Activated CD4-positive, alpha-beta memory T cell treated with anti-CD3 and anti-CD28 coated beads for 36 hours (primary cell): ENCODE data around the gene EPHA7. TPM values are rescaled to one million over a fixed set of nuclear protein-coding genes. Genes with fewer than 3 reads are reported as not detected.

Source experiments
- CTCF ChIA-PET: fragments of 350-600 bp; sonication (Branson Sonifier 250); formaldehyde crosslinking; loops from one replicate; lab custom pipeline; 2021; ENCODE audit warnings: antibody characterized with exemption, inconsistent platforms; lab: Charles Lee
- POLR2A ChIA-PET: fragments of 350-600 bp; sonication (Branson Sonifier 250); formaldehyde crosslinking; loops from one replicate; lab custom pipeline; 2021; ENCODE audit warnings: antibody characterized with exemption; lab: Charles Lee
- DNase-seq: peaks from one replicate; pipeline ENCODE4 v3.0.0-alpha.2; 2020
- H3K27ac Mint-ChIP-seq: one replicate; pipeline ENCODE4 v1.8.0; 2021; ENCODE audit warnings: mixed read lengths
- H3K27me3 Mint-ChIP-seq: one replicate; pipeline ENCODE4 v1.8.0; 2021; ENCODE audit warnings: mixed read lengths
- H3K36me3 Mint-ChIP-seq: one replicate; pipeline ENCODE4 v1.8.0; 2021; ENCODE audit warnings: mixed read lengths
- H3K4me1 Mint-ChIP-seq: one replicate; pipeline ENCODE4 v1.8.0; 2021; ENCODE audit warnings: low read depth, mixed read lengths
- H3K4me3 Mint-ChIP-seq: one replicate; pipeline ENCODE4 v1.8.0; 2021; ENCODE audit warnings: mild to moderate bottlenecking, mixed read lengths
- H3K9me3 Mint-ChIP-seq: one replicate; pipeline ENCODE4 v1.8.0; 2021; ENCODE audit warnings: mixed read lengths
- intact Hi-C: fragments of 100-400 bp; cut with micrococcal nuclease; formaldehyde crosslinking; loops from one replicate; pipeline ENCODE4 v1.15.1; 2023
- total RNA-seq, 2 experiments: library from RNA; stranded (reverse); gene quantifications; one replicate each; pipeline ENCODE4 v1.2.3, GENCODE V29; 2021

EPHA7 gene
- total RNA-seq, 2 experiments from 2014 or later, result not detected

DNA sequence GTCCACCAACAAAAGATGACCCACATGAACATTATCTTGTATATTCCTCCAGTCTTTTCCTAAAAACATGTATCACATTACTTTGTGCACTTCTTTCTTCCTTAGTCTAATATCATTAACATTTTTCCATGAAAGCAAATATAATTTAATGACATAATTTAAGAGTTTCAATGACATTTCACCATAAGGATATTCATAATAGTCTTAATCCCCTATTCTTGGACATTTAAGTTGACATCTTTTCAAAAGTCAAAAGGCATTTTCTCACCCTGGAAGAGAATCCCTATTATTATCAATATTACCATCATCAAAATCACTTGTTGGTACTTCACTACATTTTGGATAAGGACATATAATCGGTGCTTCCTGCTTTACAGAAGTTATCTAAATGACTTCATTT lies 31.3 kb downstream of the EPHA7 start:
- ChIA-PET POLR2A (no interaction called here), CTCF (no interaction called here)
- Mint-ChIP-seq H3K4me1 (no peaks in the 10 kb centered on the region), H3K9me3 (peaks cover 9% of the 10 kb centered on the region), H3K27me3 (no peaks in the 10 kb centered on the region), H3K27ac (no peak overlapping the region), H3K4me3 (no peak overlapping the region), H3K36me3 (no peaks in the 10 kb centered on the region)
- DNase-seq, result no peak
- intact Hi-C loops, result no loop called here

DNA sequence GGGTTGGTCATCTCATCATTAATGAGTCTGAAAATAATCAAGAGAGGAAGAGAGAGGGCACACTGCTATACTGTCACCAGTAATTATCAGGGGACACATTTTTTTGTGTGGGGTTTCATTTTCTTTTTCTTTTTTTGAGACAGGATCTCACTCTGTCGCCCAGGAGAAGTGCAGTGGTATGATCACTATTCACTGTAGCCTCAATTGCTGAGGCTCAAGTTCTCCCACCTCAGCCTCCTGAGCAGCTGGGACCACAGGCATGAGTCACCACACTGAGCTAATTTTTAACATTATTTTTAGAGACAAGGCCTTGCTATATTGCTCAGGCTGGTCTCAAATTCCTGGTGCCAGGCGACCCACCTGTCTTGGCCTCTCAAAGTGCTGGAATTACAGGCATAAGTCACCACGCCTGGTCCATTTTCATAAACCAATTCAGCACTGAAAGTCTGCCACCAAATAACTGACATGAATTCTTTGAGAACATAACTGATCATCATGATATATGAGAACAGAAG lies 43.3 kb downstream of the EPHA7 start:
- DNase-seq, result no peak
- Mint-ChIP-seq H3K36me3 (no peaks in the 10 kb centered on the region), H3K4me3 (no peak overlapping the region), H3K9me3 (peaks cover 5% of the 10 kb centered on the region), H3K27me3 (no peaks in the 10 kb centered on the region), H3K27ac (no peak overlapping the region), H3K4me1 (no peaks in the 10 kb centered on the region)
- intact Hi-C loops, result no loop called here
- ChIA-PET CTCF (interaction anchor here (0.6 kb wide), 1 partner anchor 12 kb away, joined by 3 read pairs; no protein-coding TSS in a partner anchor), POLR2A (no interaction called here)

DNA sequence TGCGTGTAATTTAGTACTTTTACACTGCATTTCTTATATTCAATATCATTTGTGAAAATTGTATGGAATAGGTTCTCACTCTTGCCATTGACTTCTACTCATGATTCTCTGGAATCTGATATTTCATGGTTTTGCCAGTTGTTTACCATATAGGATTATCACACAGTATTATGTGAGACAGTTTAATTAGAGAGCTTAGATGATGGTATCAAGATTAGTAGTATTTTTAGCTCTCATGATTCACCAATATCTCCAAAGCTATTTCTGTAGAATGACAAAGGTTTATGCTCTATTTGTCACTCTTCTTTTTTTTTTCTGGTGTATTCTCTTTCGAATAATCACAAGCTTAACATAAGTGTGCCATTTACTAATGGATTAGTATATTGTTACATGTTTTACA lies 45.9 kb downstream of the EPHA7 start:
- POLR2A ChIA-PET, result no interaction called here
- no peaks in the 10 kb centered on the region for H3K36me3 Mint-ChIP-seq
- H3K9me3 Mint-ChIP-seq, result peaks cover 5% of the 10 kb centered on the region
- H3K27me3 Mint-ChIP-seq, result no peaks in the 10 kb centered on the region
- CTCF ChIA-PET, result no interaction called here
- intact Hi-C loops, result no loop called here
- DNase-seq, result no peak
- H3K4me1 Mint-ChIP-seq, result no peaks in the 10 kb centered on the region
- no peak overlapping the region for H3K27ac Mint-ChIP-seq
- no peak overlapping the region for H3K4me3 Mint-ChIP-seq

DNA sequence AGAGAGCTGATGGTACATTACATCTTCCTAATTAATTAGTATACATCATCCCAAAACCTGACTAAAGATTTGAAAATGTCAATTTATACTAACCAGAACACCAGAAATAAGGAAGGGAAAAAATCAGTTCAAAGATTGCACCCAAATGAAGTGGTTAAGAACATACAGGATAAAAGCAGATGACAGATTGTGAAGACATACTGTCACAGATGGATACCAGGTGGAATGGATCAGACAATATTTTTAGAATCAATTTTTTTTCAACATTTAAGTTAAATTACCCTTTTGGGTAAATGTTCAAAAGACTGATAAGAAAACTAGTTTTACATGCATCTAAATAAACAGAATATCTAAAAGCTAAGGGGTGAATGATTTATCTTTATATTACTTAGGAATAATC lies 47.6 kb downstream of the EPHA7 start:
- ChIA-PET CTCF (no interaction called here), POLR2A (no interaction called here)
- Mint-ChIP-seq H3K9me3 (peaks cover 5% of the 10 kb centered on the region), H3K4me3 (no peak overlapping the region), H3K27ac (no peak overlapping the region), H3K27me3 (no peaks in the 10 kb centered on the region), H3K4me1 (no peaks in the 10 kb centered on the region), H3K36me3 (no peaks in the 10 kb centered on the region)
- no peak for DNase-seq
- intact Hi-C loops, result no loop called here

DNA sequence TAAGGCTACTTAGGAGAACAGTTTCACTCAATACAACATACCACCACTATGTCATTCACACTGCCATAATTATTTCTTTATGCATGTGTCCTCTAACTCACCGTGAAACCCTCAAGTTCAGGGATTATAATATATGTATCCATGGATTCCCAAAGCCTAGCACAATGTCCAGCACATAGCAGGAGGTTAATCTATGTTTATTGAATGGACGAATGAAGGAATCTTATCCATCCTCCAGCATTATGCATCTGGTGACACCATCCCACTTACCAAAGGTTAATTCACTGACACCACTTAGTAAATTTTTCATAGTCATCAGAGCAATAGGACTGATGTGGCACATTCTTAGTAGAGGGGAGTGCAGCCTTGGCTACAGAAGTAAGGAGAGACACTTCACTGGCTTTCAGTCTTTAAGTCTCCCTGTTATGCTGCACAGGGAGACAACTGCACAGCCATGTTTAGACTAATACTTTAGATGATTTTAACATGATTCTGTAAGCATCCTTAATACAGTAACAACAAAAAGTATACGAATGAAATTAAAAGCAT lies 49.7 kb downstream of the EPHA7 start:
- H3K36me3 Mint-ChIP-seq, result no peaks in the 10 kb centered on the region
- no peak overlapping the region for H3K27ac Mint-ChIP-seq
- H3K9me3 Mint-ChIP-seq, result no peaks in the 10 kb centered on the region
- H3K4me3 Mint-ChIP-seq, result no peak overlapping the region
- no peaks in the 10 kb centered on the region for H3K4me1 Mint-ChIP-seq
- POLR2A ChIA-PET, result no interaction called here
- no peaks in the 10 kb centered on the region for H3K27me3 Mint-ChIP-seq
- intact Hi-C loops, result no loop called here
- DNase-seq, result no peak
- CTCF ChIA-PET, result no interaction called here

DNA sequence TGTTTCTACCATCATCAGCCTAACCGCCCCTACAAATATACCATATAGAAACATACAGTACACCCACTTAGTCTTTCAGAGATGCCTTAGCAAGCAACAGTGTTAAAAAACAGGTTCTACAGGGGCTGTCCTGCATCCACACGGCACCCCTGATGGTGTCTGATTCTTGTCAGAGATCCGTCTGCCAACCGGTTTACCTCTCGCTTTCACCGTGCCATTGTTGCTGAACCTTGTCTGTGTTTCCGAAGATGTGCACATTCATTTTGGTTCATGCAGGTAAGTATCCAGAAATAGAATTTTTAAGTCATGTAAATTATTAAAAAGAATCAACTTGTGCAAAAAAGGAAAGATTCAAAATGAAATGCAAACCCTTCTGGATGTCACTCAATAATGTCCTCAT lies 52.9 kb downstream of the EPHA7 start:
- Mint-ChIP-seq H3K36me3 (no peaks in the 10 kb centered on the region), H3K4me1 (no peaks in the 10 kb centered on the region), H3K27ac (no peak overlapping the region), H3K27me3 (no peaks in the 10 kb centered on the region), H3K4me3 (no peak overlapping the region), H3K9me3 (no peaks in the 10 kb centered on the region)
- POLR2A ChIA-PET, result no interaction called here
- intact Hi-C loops, result no loop called here
- no peak for DNase-seq
- CTCF ChIA-PET, result no interaction called here

DNA sequence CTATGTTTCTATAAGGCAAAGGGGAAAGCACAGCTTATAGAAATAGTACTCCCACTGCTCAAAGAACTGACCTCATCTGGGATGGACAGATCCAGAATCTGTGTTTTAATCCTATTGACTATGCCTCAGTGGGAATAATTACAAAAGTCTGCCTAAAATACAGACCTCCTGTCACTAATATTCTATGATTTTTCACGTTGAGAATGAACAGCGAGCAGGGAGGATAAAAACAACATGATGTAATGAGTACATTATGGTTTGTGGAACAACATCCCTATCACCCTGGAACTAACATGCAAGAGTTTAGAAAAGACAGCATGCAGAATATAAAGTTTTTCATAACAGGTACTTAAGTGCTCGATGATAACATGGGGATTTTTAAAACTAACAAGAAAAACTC lies 53.9 kb downstream of the EPHA7 start:
- no peak for DNase-seq
- ChIA-PET CTCF (no interaction called here), POLR2A (no interaction called here)
- intact Hi-C loops, result no loop called here
- Mint-ChIP-seq H3K27me3 (no peaks in the 10 kb centered on the region), H3K27ac (no peak overlapping the region), H3K4me3 (no peak overlapping the region), H3K4me1 (no peaks in the 10 kb centered on the region), H3K9me3 (no peaks in the 10 kb centered on the region), H3K36me3 (no peaks in the 10 kb centered on the region)

DNA sequence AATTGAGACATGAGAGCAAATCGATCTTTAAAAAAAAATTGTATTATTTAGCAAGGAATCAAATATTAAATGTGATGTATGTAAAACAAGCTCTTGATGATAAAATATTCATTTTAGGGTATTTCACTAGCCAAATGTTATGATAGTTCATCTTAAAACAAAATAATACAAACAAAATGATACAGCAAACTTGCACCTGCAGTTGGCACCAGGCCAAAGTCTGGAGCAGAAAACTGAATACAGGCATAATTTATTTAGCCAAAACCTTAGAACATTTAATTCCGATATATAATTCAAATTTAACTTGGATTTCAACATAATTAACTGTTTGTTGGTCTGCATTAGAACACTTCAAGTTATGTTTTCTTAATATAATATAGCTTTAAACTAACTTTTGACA lies 60.9 kb downstream of the EPHA7 start:
- Mint-ChIP-seq H3K27me3 (no peaks in the 10 kb centered on the region), H3K27ac (no peak overlapping the region), H3K4me1 (no peaks in the 10 kb centered on the region), H3K9me3 (peaks cover 6% of the 10 kb centered on the region), H3K36me3 (no peaks in the 10 kb centered on the region), H3K4me3 (no peak overlapping the region)
- POLR2A ChIA-PET, result no interaction called here
- DNase-seq, result no peak
- CTCF ChIA-PET, result no interaction called here
- intact Hi-C loops, result no loop called here

DNA sequence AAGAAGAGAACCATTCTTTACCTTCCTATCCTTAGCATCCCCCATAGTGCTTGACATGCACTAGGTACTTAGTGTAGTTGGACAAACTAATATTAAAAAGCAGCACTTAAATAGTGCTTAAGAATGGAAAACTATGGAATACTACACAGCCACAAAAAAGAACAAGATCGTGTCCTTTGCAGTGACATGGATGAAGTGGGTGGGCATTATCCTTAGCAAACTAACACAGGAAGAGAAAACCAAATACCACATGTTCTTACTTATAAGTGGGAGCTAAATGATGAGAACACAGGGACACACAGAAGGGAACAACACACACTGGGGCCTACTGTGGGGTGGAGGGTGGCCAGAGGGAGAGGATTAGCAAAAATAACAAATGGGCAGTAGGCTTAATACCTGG lies 66.8 kb downstream of the EPHA7 start:
- H3K4me1 Mint-ChIP-seq, result no peaks in the 10 kb centered on the region
- no peak overlapping the region for H3K27ac Mint-ChIP-seq
- ChIA-PET CTCF (no interaction called here), POLR2A (no interaction called here)
- no peaks in the 10 kb centered on the region for H3K27me3 Mint-ChIP-seq
- DNase-seq, result no peak
- H3K9me3 Mint-ChIP-seq, result peaks cover 8% of the 10 kb centered on the region
- H3K4me3 Mint-ChIP-seq, result no peak overlapping the region
- H3K36me3 Mint-ChIP-seq, result no peaks in the 10 kb centered on the region
- intact Hi-C loops, result no loop called here

DNA sequence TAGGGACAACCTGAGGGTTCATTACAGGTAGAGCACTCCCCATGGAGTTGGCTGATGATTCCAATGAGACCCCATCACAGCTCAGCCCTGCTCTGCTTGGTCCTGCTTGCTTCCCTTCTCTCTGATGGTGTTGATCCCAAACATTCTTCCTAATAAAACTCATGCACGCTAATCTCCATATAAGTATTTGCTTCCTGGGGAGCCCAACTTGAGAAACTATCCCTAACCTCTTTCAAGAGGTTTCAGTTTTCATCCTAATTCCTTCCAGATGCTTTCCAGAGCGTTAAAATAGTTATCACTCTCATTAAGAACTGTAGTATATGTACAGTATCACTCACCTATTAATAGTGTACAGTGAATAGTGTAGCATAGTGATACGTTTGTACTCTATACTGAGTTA lies 68.1 kb downstream of the EPHA7 start:
- no peaks in the 10 kb centered on the region for H3K36me3 Mint-ChIP-seq
- CTCF ChIA-PET, result no interaction called here
- no peak for DNase-seq
- no peaks in the 10 kb centered on the region for H3K27me3 Mint-ChIP-seq
- no peak overlapping the region for H3K27ac Mint-ChIP-seq
- POLR2A ChIA-PET, result no interaction called here
- intact Hi-C loops, result no loop called here
- no peaks in the 10 kb centered on the region for H3K4me1 Mint-ChIP-seq
- no peak overlapping the region for H3K4me3 Mint-ChIP-seq
- peaks cover 9% of the 10 kb centered on the region for H3K9me3 Mint-ChIP-seq

DNA sequence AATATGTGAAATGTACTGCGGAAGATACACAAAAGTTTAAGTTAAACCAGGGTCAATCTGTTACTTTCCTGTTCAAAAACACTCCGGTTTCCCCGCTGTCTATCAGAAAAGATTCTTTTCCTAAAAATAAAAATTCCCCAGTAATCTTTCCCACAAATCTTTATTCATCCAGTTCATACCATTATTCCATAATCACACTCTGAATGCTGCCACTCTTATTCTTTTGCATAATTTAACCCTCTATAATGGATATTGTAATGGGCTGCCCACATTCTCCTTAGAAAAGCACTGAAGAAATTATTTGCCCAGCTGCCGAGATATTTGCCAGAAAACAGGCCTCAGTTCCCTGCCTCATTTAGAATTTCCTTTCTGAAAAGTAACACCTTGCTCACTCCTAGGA lies 68.6 kb downstream of the EPHA7 start:
- Mint-ChIP-seq H3K27me3 (no peaks in the 10 kb centered on the region), H3K9me3 (peaks cover 11% of the 10 kb centered on the region), H3K4me1 (no peaks in the 10 kb centered on the region), H3K36me3 (no peaks in the 10 kb centered on the region), H3K4me3 (no peak overlapping the region), H3K27ac (no peak overlapping the region)
- ChIA-PET POLR2A (no interaction called here), CTCF (interaction anchor here (0.7 kb wide), 1 partner anchor 29 kb away, joined by 3 read pairs; no protein-coding TSS in a partner anchor)
- intact Hi-C loops, result no loop called here
- DNase-seq, result no peak

DNA sequence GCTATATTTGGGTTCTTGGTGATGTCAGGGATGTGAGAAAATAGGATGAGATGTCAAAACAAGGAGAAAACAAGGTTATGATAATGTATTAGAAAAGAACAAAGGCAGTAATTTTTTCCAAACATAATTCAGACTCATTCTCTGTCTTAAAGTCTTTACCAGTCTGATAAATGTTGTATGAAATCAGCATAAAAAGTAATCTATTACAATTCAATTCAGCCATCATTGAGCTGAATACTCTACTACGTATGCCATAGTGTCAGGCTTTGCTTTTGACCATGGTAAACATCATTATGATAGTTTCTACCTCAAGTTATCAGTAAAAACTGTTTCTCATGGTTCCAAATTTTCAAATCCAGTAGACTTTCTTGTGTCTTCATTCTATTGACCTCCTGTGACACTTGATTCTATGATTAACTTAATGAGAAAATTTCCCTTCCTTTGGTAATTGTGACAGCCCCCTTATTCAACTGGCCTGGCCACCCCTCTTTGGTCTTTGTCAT lies 75.0 kb downstream of the EPHA7 start:
- POLR2A ChIA-PET, result no interaction called here
- Mint-ChIP-seq H3K27me3 (no peaks in the 10 kb centered on the region), H3K9me3 (peaks cover 3% of the 10 kb centered on the region), H3K4me3 (no peak overlapping the region), H3K27ac (no peak overlapping the region), H3K4me1 (no peaks in the 10 kb centered on the region), H3K36me3 (no peaks in the 10 kb centered on the region)
- intact Hi-C loops, result no loop called here
- no peak for DNase-seq
- CTCF ChIA-PET, result no interaction called here

DNA sequence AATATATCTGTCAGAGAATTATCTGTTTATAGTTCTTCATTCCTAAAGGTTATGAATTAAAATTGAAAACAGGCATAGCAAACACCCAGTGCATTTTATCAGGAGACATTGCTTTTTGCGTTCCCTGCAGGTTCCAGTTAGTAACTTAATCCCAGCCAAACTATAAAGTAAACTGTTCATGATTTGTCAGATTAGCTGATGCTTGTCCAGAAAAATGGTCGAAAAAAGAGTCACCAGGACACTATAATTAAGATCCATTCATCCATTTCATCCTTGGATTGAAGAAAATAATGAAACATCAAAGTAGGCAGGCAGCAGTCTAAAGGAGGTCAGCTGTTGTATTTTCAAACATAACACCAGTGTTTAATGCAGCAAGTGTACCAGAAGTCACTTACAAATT lies 75.9 kb downstream of the EPHA7 start:
- H3K4me1 Mint-ChIP-seq, result no peaks in the 10 kb centered on the region
- ChIA-PET POLR2A (no interaction called here), CTCF (no interaction called here)
- peaks cover 3% of the 10 kb centered on the region for H3K9me3 Mint-ChIP-seq
- no peak overlapping the region for H3K4me3 Mint-ChIP-seq
- H3K27ac Mint-ChIP-seq, result no peak overlapping the region
- H3K36me3 Mint-ChIP-seq, result no peaks in the 10 kb centered on the region
- intact Hi-C loops, result no loop called here
- DNase-seq, result no peak
- H3K27me3 Mint-ChIP-seq, result no peaks in the 10 kb centered on the region
